HepG2 (cell line): ENCODE measurements around the gene CEACAM16. TPM values are rescaled to one million over a fixed set of nuclear protein-coding genes. Genes with fewer than 3 reads are reported as not detected.

ENCODE experiments used
- CBFB ChIP-seq: sonication (generic); formaldehyde crosslinking; IDR thresholded peaks from 2 replicates; pipeline ENCODE4 v1.4.0; 2020; ENCODE audit warnings: missing genetic modification reagents
- FOXP1 ChIP-seq, 2 experiments: fragments of 450-650 bp in 1 of 2; IDR thresholded peaks; 2 replicates each; pipeline ENCODE4 v1.6.1; 2017 to 2018; ENCODE audit warnings: antibody characterized with exemption in 1 of 2
- HOXA7 ChIP-seq: sonication (generic); formaldehyde crosslinking; IDR thresholded peaks from 2 replicates; pipeline ENCODE4 v1.8.1; 2022; ENCODE audit warnings: mild to moderate bottlenecking, missing genetic modification reagents, moderate library complexity
- MAFG ChIP-seq: sonication (generic); formaldehyde crosslinking; IDR thresholded peaks from 2 replicates; pipeline ENCODE4 v1.5.1; 2020; ENCODE audit warnings: mild to moderate bottlenecking, missing genetic modification reagents
- NFYC ChIP-seq: IDR thresholded peaks from 2 replicates; pipeline ENCODE4 v1.6.1; 2016; ENCODE audit warnings: missing genetic modification reagents, missing compliant biosample characterization
- NKX3-1 ChIP-seq: sonication (generic); formaldehyde crosslinking; IDR thresholded peaks from 2 replicates; pipeline ENCODE4 v1.5.0; 2020; ENCODE audit warnings: missing genetic modification reagents
- REPIN1 ChIP-seq: sonication (generic); formaldehyde crosslinking; IDR thresholded peaks from 2 replicates; pipeline ENCODE4 v1.8.0; 2022; ENCODE audit warnings: missing genetic modification reagents, low read depth, mild to moderate bottlenecking, borderline replicate concordance
- SIX1 ChIP-seq: sonication (generic); formaldehyde crosslinking; IDR thresholded peaks from 2 replicates; pipeline ENCODE4 v1.4.0; 2020; ENCODE audit warnings: missing genetic modification reagents, borderline replicate concordance
- TBX3 ChIP-seq: fragments of 450-650 bp; IDR thresholded peaks from 2 replicates; pipeline ENCODE4 v1.6.1; 2017; ENCODE audit warnings: antibody characterized with exemption, mild to moderate bottlenecking, inconsistent platforms, borderline replicate concordance
- THAP9 ChIP-seq: sonication (generic); formaldehyde crosslinking; IDR thresholded peaks from 2 replicates; pipeline ENCODE4; 2020; ENCODE audit warnings: missing genetic modification reagents, mild to moderate bottlenecking, borderline replicate concordance
- ZBTB3 ChIP-seq: sonication (generic); formaldehyde crosslinking; IDR thresholded peaks from 2 replicates; pipeline ENCODE4 v1.4.0; 2020; ENCODE audit warnings: low read depth, mild to moderate bottlenecking, moderate library complexity, missing genetic modification reagents, borderline replicate concordance
- ZNF230 ChIP-seq: sonication (generic); formaldehyde crosslinking; IDR thresholded peaks from 2 replicates; pipeline ENCODE4 v1.4.0; 2020; ENCODE audit warnings: mild to moderate bottlenecking, missing genetic modification reagents
- ZNF234 ChIP-seq: sonication (generic); formaldehyde crosslinking; conservative IDR thresholded peaks from 2 replicates; pipeline ENCODE4 v1.5.1; 2020; ENCODE audit warnings: mild to moderate bottlenecking, missing genetic modification reagents
- ZNF251 ChIP-seq: sonication (generic); formaldehyde crosslinking; IDR thresholded peaks from 2 replicates; pipeline ENCODE4 v1.9.0; 2021; ENCODE audit warnings: mild to moderate bottlenecking, missing genetic modification reagents
- ZNF30 ChIP-seq: sonication (generic); formaldehyde crosslinking; IDR thresholded peaks from 2 replicates; pipeline ENCODE4 v1.5.0; 2020; ENCODE audit warnings: mild to moderate bottlenecking, missing genetic modification reagents
- ZNF484 ChIP-seq: sonication (generic); formaldehyde crosslinking; IDR thresholded peaks from 2 replicates; pipeline ENCODE4 v1.5.1; 2020; ENCODE audit warnings: mild to moderate bottlenecking, low read depth, missing genetic modification reagents, borderline replicate concordance
- ZNF646 ChIP-seq: sonication (generic); formaldehyde crosslinking; IDR thresholded peaks from 2 replicates; pipeline ENCODE4 v1.9.0; 2021; ENCODE audit warnings: mild to moderate bottlenecking, missing genetic modification reagents
- ZNF770 ChIP-seq: sonication (generic); formaldehyde crosslinking; IDR thresholded peaks from 2 replicates; pipeline ENCODE4 v1.5.0; 2020; ENCODE audit warnings: mild to moderate bottlenecking, missing genetic modification reagents
- polyA plus RNA-seq, 8 experiments: library from polyadenylated mRNA; depleted of rRNA in 3 of 8; stranded (reverse) in 7 of 8; unstranded in 1 of 8; fragments of >200 nt; fragmentation: Illumina TruSeq in 4 of 8; extraction: Trizol in 4 of 8; gene quantifications; 2 replicates each; pipeline versions ENCODE4 v1.2.1 to v1.2.3, GENCODE V29; 2011 to 2016; ENCODE audit warnings: low read depth in 4 of 8, missing spikeins in 1 of 8, mixed read lengths in 1 of 8; ENCODE audit not compliant: insufficient read depth in 1 of 8
- total RNA-seq, 5 experiments: library from RNA; depleted of rRNA; stranded (reverse); fragments of >200 nt; fragmentation: Illumina TruSeq; extraction: Trizol; gene quantifications; 2 replicates each; pipeline ENCODE4 v1.2.3, GENCODE V29; 2016; ENCODE audit warnings: low read depth in 1 of 5

The CEACAM16 gene
- total and polyA plus RNA-seq, 2 of the 13 experiments (the other 11 are each of a cell fraction or from before 2014, with no cell fraction given): not detected

GRCh38 chr19:44725251-44725650, 26.3 kb downstream of the CEACAM16 start (continued):
- TF ChIP-seq ZNF646 (CRISPR knock-in tag) (no peak), THAP9 (CRISPR knock-in tag) (no peak), ZNF770 (CRISPR knock-in tag) (0 out of 2 replicates have a peak, but pooled peaks have one; percentile 10), SIX1 (CRISPR knock-in tag) (no peak), TBX3 (no peak), ZNF484 (no peak), MAFG (CRISPR knock-in tag) (no peak), ZNF230 (CRISPR knock-in tag) (no peak), REPIN1 (CRISPR knock-in tag) (peak; percentile 75; the same call in 1 of the 2 replicates), ZBTB3 (CRISPR knock-in tag) (no peak), ZNF30 (CRISPR knock-in tag) (no peak), FOXP1 (IDR thresholded peaks at IDR 0.05) (no peak), FOXP1 (CRISPR knock-in tag; IDR thresholded peaks at IDR 0.05) (no peak), ZNF234 (CRISPR knock-in tag) (no peak), ZNF251 (no peak), NFYC (no peak), HOXA7 (no peak), CBFB (CRISPR knock-in tag) (no peak), NKX3-1 (no peak)
